ENCODE data around the gene PTTG1IP. TPM values are rescaled to one million over a fixed set of nuclear protein-coding genes. Genes with fewer than 3 reads are reported as not detected.

Gene PTTG1IP
- total RNA-seq, 2 donors from 2014 or later, result 301 to 351 TPM

DNA sequence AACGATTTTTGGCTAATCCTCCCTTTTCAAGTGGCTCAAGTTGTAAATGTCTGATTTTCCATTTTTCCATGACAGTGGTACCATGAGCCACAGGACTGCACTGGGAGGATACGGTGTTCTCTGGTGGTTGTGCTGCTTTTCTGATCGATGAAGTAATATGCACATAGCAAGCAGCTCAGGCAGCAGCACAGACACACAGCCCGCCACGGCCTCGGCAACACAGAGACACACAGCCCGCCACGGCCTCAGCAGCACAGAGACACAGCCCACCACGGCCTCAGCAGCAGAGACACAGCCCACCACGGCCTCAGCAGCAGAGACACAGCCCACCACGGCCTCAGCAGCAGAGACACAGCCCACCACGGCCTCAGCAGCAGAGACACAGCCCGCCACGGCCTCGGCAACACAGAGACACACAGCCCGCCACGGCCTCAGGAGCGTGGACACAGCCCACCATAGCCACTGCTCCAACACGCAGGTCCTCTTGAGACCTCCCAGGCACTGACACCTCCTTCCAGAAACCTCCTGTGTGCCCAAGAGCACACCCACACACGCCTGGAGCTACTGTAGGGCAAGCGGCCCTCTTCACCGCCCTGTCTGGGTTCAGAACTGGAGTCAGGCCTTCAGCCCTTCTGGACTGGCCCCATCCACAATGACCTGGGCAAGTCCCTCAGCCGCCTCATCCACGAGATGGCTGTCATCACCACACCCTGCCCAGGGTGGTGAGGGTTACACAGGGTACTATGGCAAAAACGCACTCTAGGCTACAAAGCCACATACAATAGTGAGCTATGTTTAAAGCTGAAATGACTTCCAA is 10.4 kb downstream of the PTTG1IP start:
- ATAC-seq (ENCODE audit: insufficient number of reproducible peaks, low FRiP score, low read depth) (no peak), DNase-seq (ENCODE audit: low spot score) (no peak)
- H3K9me3 ChIP-seq, result no peaks in the 10 kb centered on the region
- no peaks in the 10 kb centered on the region for H3K27me3 ChIP-seq (replicated peaks; ENCODE audit: insufficient read depth)
- no peak overlapping the region for H3K4me3 ChIP-seq
- H3K36me3 ChIP-seq, result peaks cover 51% of the 10 kb centered on the region
- no peak overlapping the region for H3K27ac ChIP-seq
- peaks cover 17 to 36% of the 10 kb centered on the region in 2 donors for H3K4me1 ChIP-seq (ENCODE audit: control insufficient read depth in 1 of 2, low read depth in 2 of 2)
- TF ChIP-seq, protein P1, sequence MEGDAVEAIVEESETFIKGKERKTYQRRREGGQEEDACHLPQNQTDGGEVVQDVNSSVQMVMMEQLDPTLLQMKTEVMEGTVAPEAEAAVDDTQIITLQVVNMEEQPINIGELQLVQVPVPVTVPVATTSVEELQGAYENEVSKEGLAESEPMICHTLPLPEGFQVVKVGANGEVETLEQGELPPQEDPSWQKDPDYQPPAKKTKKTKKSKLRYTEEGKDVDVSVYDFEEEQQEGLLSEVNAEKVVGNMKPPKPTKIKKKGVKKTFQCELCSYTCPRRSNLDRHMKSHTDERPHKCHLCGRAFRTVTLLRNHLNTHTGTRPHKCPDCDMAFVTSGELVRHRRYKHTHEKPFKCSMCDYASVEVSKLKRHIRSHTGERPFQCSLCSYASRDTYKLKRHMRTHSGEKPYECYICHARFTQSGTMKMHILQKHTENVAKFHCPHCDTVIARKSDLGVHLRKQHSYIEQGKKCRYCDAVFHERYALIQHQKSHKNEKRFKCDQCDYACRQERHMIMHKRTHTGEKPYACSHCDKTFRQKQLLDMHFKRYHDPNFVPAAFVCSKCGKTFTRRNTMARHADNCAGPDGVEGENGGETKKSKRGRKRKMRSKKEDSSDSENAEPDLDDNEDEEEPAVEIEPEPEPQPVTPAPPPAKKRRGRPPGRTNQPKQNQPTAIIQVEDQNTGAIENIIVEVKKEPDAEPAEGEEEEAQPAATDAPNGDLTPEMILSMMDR (IDR thresholded peaks at IDR 0.05), result no peak

DNA sequence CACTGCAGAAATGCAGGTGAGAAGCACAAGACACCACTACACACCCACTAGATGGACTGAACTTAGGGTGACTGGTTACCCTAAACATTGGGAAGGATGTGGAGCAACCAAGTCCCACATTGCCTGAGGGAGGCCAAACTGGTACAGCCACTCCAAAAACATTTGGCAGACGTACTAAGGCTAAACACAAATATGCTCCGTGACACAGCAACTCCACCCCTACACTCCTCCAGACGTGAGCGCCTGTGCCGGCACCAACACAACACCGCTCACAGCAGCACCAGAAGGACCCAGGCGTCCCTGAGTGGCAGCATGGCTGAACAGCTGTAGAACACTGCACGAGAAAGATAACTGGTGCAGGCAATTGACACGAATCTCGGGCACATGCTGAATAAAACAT is 14.7 kb downstream of the PTTG1IP start:
- no peak overlapping the region for H3K4me3 ChIP-seq
- H3K4me1 ChIP-seq (ENCODE audit: control insufficient read depth in 1 of 2, low read depth in 2 of 2), result no peaks in the 10 kb centered on the region
- H3K36me3 ChIP-seq, result peaks cover 75% of the 10 kb centered on the region
- H3K9me3 ChIP-seq, result no peaks in the 10 kb centered on the region
- TF ChIP-seq, protein P1 (IDR thresholded peaks at IDR 0.05), result no peak
- DNase-seq (ENCODE audit: low spot score) (no peak), ATAC-seq (ENCODE audit: insufficient number of reproducible peaks, low FRiP score, low read depth) (no peak)
- no peaks in the 10 kb centered on the region for H3K27me3 ChIP-seq (replicated peaks; ENCODE audit: insufficient read depth)
- H3K27ac ChIP-seq, result no peak overlapping the region

DNA sequence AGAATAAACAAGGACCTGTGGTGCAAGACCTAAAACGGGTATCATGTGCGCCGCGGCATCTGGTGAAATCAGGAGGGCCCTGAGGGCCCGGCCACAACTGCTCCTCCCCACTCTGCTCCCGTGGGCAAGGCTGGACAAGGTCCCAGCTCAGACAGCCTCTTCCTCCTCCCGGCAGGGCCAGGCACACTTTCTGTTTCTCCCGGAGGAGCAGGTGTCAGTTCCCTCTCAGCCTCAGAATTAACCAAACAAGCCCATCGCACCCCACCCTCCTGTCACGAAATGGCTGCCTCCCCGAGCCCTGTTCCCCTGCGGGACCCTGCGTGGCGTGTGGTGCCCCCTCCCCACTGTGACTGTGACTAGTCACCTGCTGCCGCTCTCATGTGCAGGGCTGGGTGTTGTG is 15.2 kb downstream of the PTTG1IP start:
- no peaks in the 10 kb centered on the region for H3K9me3 ChIP-seq
- no peak overlapping the region for H3K27ac ChIP-seq
- peaks cover 75% of the 10 kb centered on the region for H3K36me3 ChIP-seq
- no peak for ATAC-seq (ENCODE audit: insufficient number of reproducible peaks, low FRiP score, low read depth)
- H3K4me1 ChIP-seq (ENCODE audit: control insufficient read depth in 1 of 2, low read depth in 2 of 2), result no peaks in the 10 kb centered on the region
- no peak overlapping the region for H3K4me3 ChIP-seq
- DNase-seq (ENCODE audit: low spot score), result no peak
- TF ChIP-seq, protein P1 (IDR thresholded peaks at IDR 0.05), result no peak
- H3K27me3 ChIP-seq (replicated peaks; ENCODE audit: insufficient read depth), result no peaks in the 10 kb centered on the region

DNA sequence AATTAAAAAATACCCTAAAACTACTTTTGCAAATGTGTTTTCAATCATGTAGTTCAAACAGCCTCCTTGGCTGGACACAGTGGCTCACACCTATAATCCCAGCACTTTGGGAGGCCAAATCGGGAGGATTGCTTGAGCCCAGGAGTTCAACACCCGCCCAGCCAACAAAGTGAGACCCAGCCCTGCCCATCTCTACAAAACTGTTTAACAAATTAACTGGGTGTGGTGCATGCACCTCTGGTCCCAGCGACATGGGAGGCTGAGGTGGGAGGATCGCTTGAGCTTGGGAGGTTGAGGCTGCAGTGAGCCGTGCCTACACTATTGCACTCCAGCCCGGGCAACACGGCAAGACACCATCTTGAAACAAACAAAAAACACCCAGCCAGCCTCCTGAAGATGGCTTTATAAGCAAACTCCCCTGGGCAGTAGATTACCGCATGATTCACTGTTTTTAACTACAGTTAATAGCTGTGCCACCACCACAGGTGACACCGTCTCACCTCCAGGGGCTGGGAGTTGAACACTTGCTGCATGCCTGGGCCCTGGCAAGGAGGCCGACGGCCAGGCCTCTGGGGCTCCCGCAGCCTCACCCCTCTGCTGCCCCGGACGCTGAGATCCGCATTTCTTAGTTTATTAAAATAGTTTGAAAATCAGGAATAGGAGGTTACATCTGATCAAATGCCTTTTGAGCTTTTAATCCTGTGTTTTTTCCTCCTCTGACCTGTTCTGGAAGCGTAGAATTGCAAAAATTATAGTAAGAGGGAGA is 16.2 kb downstream of the PTTG1IP start:
- DNase-seq (ENCODE audit: low spot score) (no peak), ATAC-seq (ENCODE audit: insufficient number of reproducible peaks, low FRiP score, low read depth) (no peak)
- Histone ChIP-seq H3K4me3 (no peak overlapping the region), H3K4me1 (ENCODE audit: control insufficient read depth in 1 of 2, low read depth in 2 of 2) (no peaks in the 10 kb centered on the region), H3K27ac (no peak overlapping the region), H3K9me3 (no peaks in the 10 kb centered on the region), H3K36me3 (peaks cover 76% of the 10 kb centered on the region), H3K27me3 (replicated peaks; ENCODE audit: insufficient read depth) (no peaks in the 10 kb centered on the region)
- TF ChIP-seq, protein P1 (IDR thresholded peaks at IDR 0.05), result no peak

DNA sequence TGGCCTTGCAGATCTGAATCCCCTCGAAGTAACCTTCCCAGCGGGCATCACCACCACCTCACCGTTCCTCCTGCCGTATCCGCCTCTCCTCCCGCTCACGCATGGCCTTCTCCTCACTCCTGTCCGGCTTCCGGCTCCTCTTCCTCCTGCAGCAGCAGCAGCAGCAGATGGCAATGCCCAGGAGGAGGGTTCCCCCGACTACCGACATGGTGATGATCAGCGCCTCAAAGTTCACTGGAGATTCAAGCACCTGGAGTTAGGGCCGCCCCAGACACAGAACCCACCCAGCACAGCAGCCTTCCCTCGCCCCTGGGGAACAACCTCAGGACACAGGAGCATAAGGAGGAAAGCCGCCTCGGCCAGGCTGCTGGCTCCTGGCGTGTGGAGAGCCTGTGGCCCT is 17.4 kb downstream of the PTTG1IP start:
- Histone ChIP-seq H3K27ac (no peak overlapping the region), H3K4me3 (no peak overlapping the region), H3K36me3 (peaks cover 78% of the 10 kb centered on the region), H3K9me3 (no peaks in the 10 kb centered on the region), H3K4me1 (ENCODE audit: control insufficient read depth in 1 of 2, low read depth in 2 of 2) (no peaks in the 10 kb centered on the region), H3K27me3 (replicated peaks; ENCODE audit: insufficient read depth) (no peaks in the 10 kb centered on the region)
- TF ChIP-seq, protein P1 (IDR thresholded peaks at IDR 0.05), result no peak
- ATAC-seq (ENCODE audit: insufficient number of reproducible peaks, low FRiP score, low read depth), result no peak
- DNase-seq (ENCODE audit: low spot score), result no peak
